H9 (cell line): ENCODE measurements around the gene CRYBA1. TPM values are rescaled to one million over a fixed set of nuclear protein-coding genes. Genes with fewer than 3 reads are reported as not detected.
A peak's percentile ranks its signal among the peaks of the same experiment; 100 is the strongest.

ENCODE experiments used
- DNase-seq: peaks from one replicate; pipeline ENCODE4 v3.0.0-alpha.2; 2017
- H2AFZ ChIP-seq: one replicate; pipeline ENCODE4 v1.6.1; 2013; ENCODE audit warnings: mild to moderate bottlenecking, low read length, control low read depth, moderate library complexity
- H2AK5ac ChIP-seq: 2 replicates; pipeline ENCODE4 v1.6.1; 2013; ENCODE audit warnings: low read length, control low read depth, mixed read lengths; ENCODE audit not compliant: insufficient read length
- H2BK120ac ChIP-seq: one replicate; pipeline ENCODE4 v1.6.1; 2013; ENCODE audit warnings: low read depth, mild to moderate bottlenecking, low read length, control low read depth, inconsistent platforms; ENCODE audit not compliant: poor library complexity, severe bottlenecking
- H2BK12ac ChIP-seq: 2 replicates; pipeline ENCODE4 v1.6.1; 2013; ENCODE audit warnings: low read length, control low read depth, mixed read lengths, low read depth; ENCODE audit not compliant: insufficient read length
- H2BK15ac ChIP-seq: 2 replicates; pipeline ENCODE4 v1.6.1; 2013; ENCODE audit warnings: low read depth, low read length, control low read depth
- H2BK20ac ChIP-seq: one replicate; pipeline ENCODE4 v1.6.1; 2013; ENCODE audit warnings: low read depth, mild to moderate bottlenecking, low read length, control low read depth, inconsistent platforms; ENCODE audit not compliant: poor library complexity, severe bottlenecking
- H2BK5ac ChIP-seq: 2 replicates; pipeline ENCODE4 v1.6.1; 2013; ENCODE audit warnings: low read length, control low read depth, mixed read lengths; ENCODE audit not compliant: insufficient read length
- H3K14ac ChIP-seq: 2 replicates; pipeline ENCODE4 v1.6.1; 2013; ENCODE audit warnings: low read length, control low read depth; ENCODE audit not compliant: insufficient read depth
- H3K18ac ChIP-seq: 2 replicates; pipeline ENCODE4 v1.6.1; 2013; ENCODE audit warnings: low read depth, mild to moderate bottlenecking, mixed read lengths, low read length, control low read depth; ENCODE audit not compliant: insufficient read length
- H3K23ac ChIP-seq: 2 replicates; pipeline ENCODE4 v1.6.1; 2013; ENCODE audit warnings: low read length, control low read depth, mixed read lengths, low read depth; ENCODE audit not compliant: insufficient read length
- H3K23me2 ChIP-seq: 2 replicates; pipeline ENCODE4 v1.6.1; 2013; ENCODE audit warnings: low read depth, mild to moderate bottlenecking, mixed read lengths, low read length, control low read depth; ENCODE audit not compliant: insufficient read length, poor library complexity, severe bottlenecking
- H3K27ac ChIP-seq: 2 replicates; pipeline ENCODE4 v1.5.1; 2013; ENCODE audit warnings: low read length, control low read depth, mixed read lengths, low read depth; ENCODE audit not compliant: insufficient read length
- H3K27me3 ChIP-seq: 2 replicates; pipeline ENCODE4 v1.6.1; 2013; ENCODE audit warnings: low read length, control low read depth, inconsistent platforms; ENCODE audit not compliant: insufficient read depth
- H3K4ac ChIP-seq: 2 replicates; pipeline ENCODE4 v1.6.1; 2013; ENCODE audit warnings: low read depth, mild to moderate bottlenecking, control low read depth, inconsistent platforms, low read length, moderate library complexity
- H3K4me1 ChIP-seq: 2 replicates; pipeline ENCODE4 v1.6.1; 2013; ENCODE audit warnings: low read length, control low read depth, inconsistent platforms; ENCODE audit not compliant: insufficient read depth
- H3K4me2 ChIP-seq: 2 replicates; pipeline ENCODE4 v1.6.1; 2013; ENCODE audit warnings: low read length, control low read depth, mixed read lengths; ENCODE audit not compliant: insufficient read length, insufficient read depth
- H3K56ac ChIP-seq: 2 replicates; pipeline ENCODE4 v1.6.1; 2013; ENCODE audit warnings: low read depth, mild to moderate bottlenecking, mixed read lengths, low read length, control low read depth; ENCODE audit not compliant: insufficient read length
- H3K79me1 ChIP-seq: 2 replicates; pipeline ENCODE4 v1.6.1; 2013; ENCODE audit warnings: low read depth, mild to moderate bottlenecking, moderate library complexity, low read length, control low read depth, inconsistent platforms; ENCODE audit not compliant: insufficient read depth, poor library complexity, severe bottlenecking
- H3K79me2 ChIP-seq: 2 replicates; pipeline ENCODE4 v1.6.1; 2013; ENCODE audit warnings: low read length, control low read depth, inconsistent platforms; ENCODE audit not compliant: insufficient read depth
- H3K9ac ChIP-seq: 2 replicates; pipeline ENCODE4 v1.6.1; 2013; ENCODE audit warnings: low read length, control low read depth, mixed read lengths; ENCODE audit not compliant: insufficient read length; ENCODE audit errors: extremely low read depth
- H3K9me3 ChIP-seq: one replicate; pipeline ENCODE4 v1.6.1; 2013; ENCODE audit warnings: low read depth, low read length, inconsistent platforms; ENCODE audit not compliant: control insufficient read depth
- H3T11ph ChIP-seq: one replicate; pipeline ENCODE4 v1.6.1; 2013; ENCODE audit warnings: mild to moderate bottlenecking, low read length, control low read depth, inconsistent platforms
- H4K20me1 ChIP-seq: one replicate; pipeline ENCODE4 v1.6.1; 2013; ENCODE audit not compliant: control insufficient read depth, insufficient read length, insufficient read depth
- H4K5ac ChIP-seq: 2 replicates; pipeline ENCODE4 v1.6.1; 2013; ENCODE audit warnings: low read depth, mild to moderate bottlenecking, mixed read lengths, low read length, control low read depth; ENCODE audit not compliant: insufficient read length
- H4K8ac ChIP-seq: replicated peaks from 2 replicates; pipeline ENCODE4 v1.6.1; 2013; ENCODE audit warnings: low read length, control low read depth, mixed read lengths, low read depth; ENCODE audit not compliant: insufficient read length
- H4K91ac ChIP-seq: 2 replicates; pipeline ENCODE4 v1.6.1; 2013; ENCODE audit warnings: low read depth, mild to moderate bottlenecking, moderate library complexity, mixed read lengths, low read length, control low read depth; ENCODE audit not compliant: insufficient read length
- H3K27ac Mint-ChIP-seq, 3 experiments: 2 replicates in 2 of 3; 3 replicates in 1 of 3; pipeline ENCODE4 v1.8.0; 2020 to 2021; ENCODE audit warnings: mixed read lengths in 3 of 3, mild to moderate bottlenecking in 1 of 3, moderate library complexity in 1 of 3
- H3K27me3 Mint-ChIP-seq: 2 replicates; pipeline ENCODE4 v1.8.0; 2021; ENCODE audit warnings: low read depth, mild to moderate bottlenecking, moderate library complexity, mixed read lengths
- H3K36me3 Mint-ChIP-seq, 3 experiments: 2 replicates in 2 of 3; 3 replicates in 1 of 3; pipeline ENCODE4 v1.8.0; 2020 to 2021; ENCODE audit warnings: low read depth in 3 of 3, mixed read lengths in 3 of 3; ENCODE audit not compliant: insufficient read depth in 1 of 3
- H3K4me1 Mint-ChIP-seq, 2 experiments: 2 replicates each; pipeline ENCODE4 v1.8.0; 2020; ENCODE audit warnings: mixed read lengths in 2 of 2
- H3K4me3 Mint-ChIP-seq, 2 experiments: 2 replicates in 1 of 2; 3 replicates in 1 of 2; pipeline ENCODE4 v1.8.0; 2020 to 2021; ENCODE audit warnings: mild to moderate bottlenecking in 2 of 2, mixed read lengths in 2 of 2, moderate library complexity in 1 of 2
- H3K9me3 Mint-ChIP-seq, 2 experiments: 2 replicates in 1 of 2; 3 replicates in 1 of 2; pipeline ENCODE4 v1.8.0; 2020; ENCODE audit warnings: mild to moderate bottlenecking in 2 of 2, mixed read lengths in 2 of 2, moderate library complexity in 1 of 2
- WGBS: extraction: QIAGEN DNeasy Blood & Tissue Kit; methylation state at CpG from one replicate; pipeline ENCODE4 v1.1.7; 2013; ENCODE audit warnings: missing lambda C conversion rate, low lambda C conversion rate, mixed read lengths; ENCODE audit not compliant: insufficient read length; ENCODE audit errors: extremely low coverage; 5-methylcytosine and 5-hydroxymethylcytosine counted together
- total RNA-seq: library from RNA; stranded (reverse); gene quantifications from 2 replicates; pipeline ENCODE4 v1.2.1, GENCODE V29; 2021
- TF ChIP-seq, protein P1 (sequence below): fragments of 200-600 bp; sonication (generic); conservative IDR thresholded peaks from 3 replicates; pipeline ENCODE4 v1.8.0; 2021; ENCODE audit warnings: antibody characterized with exemption, mild to moderate bottlenecking

The CRYBA1 gene
- total RNA-seq, 1 experiment from 2014 or later, result not detected

DNA sequence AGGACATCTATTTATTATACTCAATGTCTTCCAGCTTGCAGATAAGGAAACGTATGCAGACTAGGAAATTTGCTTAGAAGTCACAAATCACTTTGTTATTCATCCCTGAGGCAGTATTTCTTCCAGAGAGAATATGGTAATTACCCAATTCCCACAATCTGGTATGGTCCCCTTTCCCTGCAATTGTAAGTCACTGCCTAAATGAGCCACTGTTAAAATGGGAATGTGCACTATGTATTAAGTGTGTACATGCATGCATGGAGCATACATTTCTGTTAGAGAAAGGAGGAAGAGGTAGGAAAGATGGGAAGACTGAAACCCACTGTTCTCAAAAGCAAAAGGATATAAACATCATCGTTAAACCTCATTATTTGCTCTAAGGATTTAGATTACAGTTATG is 37.3 kb downstream of the CRYBA1 start:
- Histone ChIP-seq H4K20me1 (no peaks in the 10 kb centered on the region), H3K79me2 (peaks cover 78% of the 10 kb centered on the region), H3K27ac (no peak overlapping the region), H3K18ac (no peak overlapping the region), H3K9me3 (no peaks in the 10 kb centered on the region), H3K4me1 (no peaks in the 10 kb centered on the region; the same call in 1 of the 2 replicates), H3K56ac (no peak overlapping the region), H2BK5ac (no peak overlapping the region), H2AK5ac (no peak overlapping the region), H2AFZ (no peak overlapping the region), H3K79me1 (peaks cover 7% of the 10 kb centered on the region), H3K4me2 (no peak overlapping the region), H3K23me2 (no peaks in the 10 kb centered on the region), H3K9ac (no peak overlapping the region), H2BK15ac (no peak overlapping the region), H4K5ac (no peak overlapping the region), H4K8ac (no peak overlapping the region), H2BK12ac (no peak overlapping the region), H4K91ac (no peak overlapping the region), H3K27me3 (no peaks in the 10 kb centered on the region), H3T11ph (no peak overlapping the region), H3K14ac (no peak overlapping the region), H3K23ac (no peak overlapping the region), H2BK20ac (no peak overlapping the region), H3K4ac (no peak overlapping the region), H2BK120ac (no peak overlapping the region)
- no peaks in the 10 kb centered on the region for H3K9me3 Mint-ChIP-seq
- H3K27me3 Mint-ChIP-seq, result no peaks in the 10 kb centered on the region
- peaks cover 76 to 94% (median 93%) of the 10 kb centered on the region in 3 experiments for H3K36me3 Mint-ChIP-seq
- no peak overlapping the region; a peak in 1 of 5 replicates for H3K4me3 Mint-ChIP-seq
- DNase-seq, result no peak
- H3K4me1 Mint-ChIP-seq, result peaks cover 25 to 32% of the 10 kb centered on the region in 2 experiments
- TF ChIP-seq, protein P1, sequence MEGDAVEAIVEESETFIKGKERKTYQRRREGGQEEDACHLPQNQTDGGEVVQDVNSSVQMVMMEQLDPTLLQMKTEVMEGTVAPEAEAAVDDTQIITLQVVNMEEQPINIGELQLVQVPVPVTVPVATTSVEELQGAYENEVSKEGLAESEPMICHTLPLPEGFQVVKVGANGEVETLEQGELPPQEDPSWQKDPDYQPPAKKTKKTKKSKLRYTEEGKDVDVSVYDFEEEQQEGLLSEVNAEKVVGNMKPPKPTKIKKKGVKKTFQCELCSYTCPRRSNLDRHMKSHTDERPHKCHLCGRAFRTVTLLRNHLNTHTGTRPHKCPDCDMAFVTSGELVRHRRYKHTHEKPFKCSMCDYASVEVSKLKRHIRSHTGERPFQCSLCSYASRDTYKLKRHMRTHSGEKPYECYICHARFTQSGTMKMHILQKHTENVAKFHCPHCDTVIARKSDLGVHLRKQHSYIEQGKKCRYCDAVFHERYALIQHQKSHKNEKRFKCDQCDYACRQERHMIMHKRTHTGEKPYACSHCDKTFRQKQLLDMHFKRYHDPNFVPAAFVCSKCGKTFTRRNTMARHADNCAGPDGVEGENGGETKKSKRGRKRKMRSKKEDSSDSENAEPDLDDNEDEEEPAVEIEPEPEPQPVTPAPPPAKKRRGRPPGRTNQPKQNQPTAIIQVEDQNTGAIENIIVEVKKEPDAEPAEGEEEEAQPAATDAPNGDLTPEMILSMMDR, result no peak
- WGBS, result no CpG with 5 or more reads among the region's 2 CpGs
- peak overlapping the region in 1 of 3 experiments; percentile 37; a peak in 2 of 7 replicates for H3K27ac Mint-ChIP-seq
